ENCODE data around the gene GALNT6.

The GALNT6 gene

DNA sequence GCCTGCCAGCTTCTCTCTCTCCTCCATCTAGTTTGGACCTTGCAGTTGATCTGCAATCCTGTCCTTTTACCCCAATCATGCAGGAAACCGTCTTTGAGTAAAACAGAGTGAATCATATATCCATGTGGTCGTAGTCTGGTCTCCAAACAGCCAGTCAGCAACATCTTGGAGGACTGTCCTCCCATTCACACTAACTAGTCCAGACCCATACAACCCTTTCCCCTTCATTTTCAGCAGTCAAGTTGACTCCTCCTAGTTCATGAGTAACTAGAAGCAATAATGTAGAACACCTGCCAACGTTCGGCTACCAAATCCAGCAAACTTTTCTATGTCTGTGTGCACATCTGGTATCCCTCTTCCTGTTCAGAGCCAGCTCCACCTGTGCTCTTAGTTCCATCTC lies 56.4 kb downstream of the GALNT6 start:
- no peak for TF ChIP-seq JUND (IDR thresholded peaks at IDR 0.05; ENCODE audit: low read depth)
- in situ Hi-C loops (cut with HindIII; ENCODE audit: low pct_unique_long_range_greater_than_20kb, low sequenced_read_pairs), result no loop called here

GRCh38 chr12:51333536-51333935 lies 57.7 kb downstream of the GALNT6 start:
- in situ Hi-C loops (cut with HindIII; ENCODE audit: low pct_unique_long_range_greater_than_20kb, low sequenced_read_pairs), result no loop called here
- DNase-seq (ENCODE audit: low read depth in 1 of 2, low spot score in 1 of 2), result no peak
- TF ChIP-seq JUND (IDR thresholded peaks at IDR 0.05; ENCODE audit: low read depth), result no peak

More for the DNA sequence above, 56.4 kb downstream of the GALNT6 start:
- no peak for DNase-seq (ENCODE audit: low read depth in 1 of 2, low spot score in 1 of 2)

DNA sequence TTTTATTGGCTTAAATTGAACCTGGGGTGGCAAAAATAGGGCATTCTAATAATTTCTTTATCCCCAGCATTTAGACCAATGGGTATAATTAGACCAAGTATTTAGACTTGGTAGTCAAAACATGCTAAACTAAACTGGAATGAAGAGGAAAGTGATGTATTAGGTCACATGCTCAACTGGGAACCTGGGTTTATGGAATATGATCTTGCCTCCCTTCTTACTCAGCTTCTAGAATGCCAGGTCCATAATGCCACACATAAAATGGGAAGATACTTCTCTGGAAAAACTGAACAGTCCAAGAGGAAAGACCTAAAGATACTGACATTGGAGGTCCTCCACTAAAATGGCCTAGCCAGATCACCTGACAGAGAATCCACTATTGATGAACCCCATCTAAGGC lies 61.0 kb downstream of the GALNT6 start:
- DNase-seq (ENCODE audit: low read depth in 1 of 2, low spot score in 1 of 2), result no peak
- in situ Hi-C loops (cut with HindIII; ENCODE audit: low pct_unique_long_range_greater_than_20kb, low sequenced_read_pairs), result no loop called here
- TF ChIP-seq JUND (IDR thresholded peaks at IDR 0.05; ENCODE audit: low read depth), result no peak

DNA sequence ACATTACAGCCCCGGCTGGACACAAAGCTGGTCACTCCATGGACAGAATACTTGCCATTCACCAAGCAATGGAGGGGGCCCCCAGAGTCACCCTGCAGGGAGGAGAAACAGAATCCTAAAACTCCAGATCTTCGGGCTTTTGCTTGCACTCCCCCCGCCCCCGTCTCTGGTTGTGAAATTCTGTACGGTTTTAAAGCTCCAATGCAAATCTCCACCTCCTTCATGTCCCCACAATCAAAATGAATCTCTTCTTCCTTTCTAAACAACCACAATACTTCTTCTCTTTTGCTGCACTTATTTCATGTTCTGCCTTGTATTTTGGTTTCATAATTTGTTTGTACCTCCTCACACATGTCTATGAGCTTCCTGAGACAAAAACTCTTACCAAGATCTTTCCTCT lies 61.5 kb downstream of the GALNT6 start:
- no peak for TF ChIP-seq JUND (IDR thresholded peaks at IDR 0.05; ENCODE audit: low read depth)
- DNase-seq (ENCODE audit: low read depth in 1 of 2, low spot score in 1 of 2), result no peak
- in situ Hi-C loops (cut with HindIII; ENCODE audit: low pct_unique_long_range_greater_than_20kb, low sequenced_read_pairs), result no loop called here

- DNase-seq (ENCODE audit: low read depth in 1 of 2, low spot score in 1 of 2), result no peak
- in situ Hi-C loops (cut with HindIII; ENCODE audit: low pct_unique_long_range_greater_than_20kb, low sequenced_read_pairs), result no loop called here
- TF ChIP-seq JUND (IDR thresholded peaks at IDR 0.05; ENCODE audit: low read depth), result no peak
These were observed 62.6 kb downstream of the GALNT6 start for GRCh38 chr12:51328587-51328986.

GRCh38 chr12:51326698-51327439 lies 64.3 kb downstream of the GALNT6 start:
- in situ Hi-C loops (cut with HindIII; ENCODE audit: low pct_unique_long_range_greater_than_20kb, low sequenced_read_pairs), result no loop called here
- no peak for TF ChIP-seq JUND (IDR thresholded peaks at IDR 0.05; ENCODE audit: low read depth)
- peak in 1 of 2 experiments; percentile 34 for DNase-seq (ENCODE audit: low read depth in 1 of 2, low spot score in 1 of 2)

GRCh38 chr12:51324953-51325352 lies 66.3 kb downstream of the GALNT6 start:
- no peak for TF ChIP-seq JUND (IDR thresholded peaks at IDR 0.05; ENCODE audit: low read depth)
- no peak for DNase-seq (ENCODE audit: low read depth in 1 of 2, low spot score in 1 of 2)
- in situ Hi-C loops (cut with HindIII; ENCODE audit: low pct_unique_long_range_greater_than_20kb, low sequenced_read_pairs), result no loop called here

- DNase-seq (ENCODE audit: low read depth in 1 of 2, low spot score in 1 of 2), result no peak
- in situ Hi-C loops (cut with HindIII; ENCODE audit: low pct_unique_long_range_greater_than_20kb, low sequenced_read_pairs), result no loop called here
- TF ChIP-seq JUND (IDR thresholded peaks at IDR 0.05; ENCODE audit: low read depth), result no peak
These were observed 67.0 kb downstream of the GALNT6 start, which contains the start of gene BIN2 for GRCh38 chr12:51323966-51324895. TSS of gene BIN2 (minus strand) at chr12:51324174. CDS start at chr12:51324102, 72 bp downstream.

DNA sequence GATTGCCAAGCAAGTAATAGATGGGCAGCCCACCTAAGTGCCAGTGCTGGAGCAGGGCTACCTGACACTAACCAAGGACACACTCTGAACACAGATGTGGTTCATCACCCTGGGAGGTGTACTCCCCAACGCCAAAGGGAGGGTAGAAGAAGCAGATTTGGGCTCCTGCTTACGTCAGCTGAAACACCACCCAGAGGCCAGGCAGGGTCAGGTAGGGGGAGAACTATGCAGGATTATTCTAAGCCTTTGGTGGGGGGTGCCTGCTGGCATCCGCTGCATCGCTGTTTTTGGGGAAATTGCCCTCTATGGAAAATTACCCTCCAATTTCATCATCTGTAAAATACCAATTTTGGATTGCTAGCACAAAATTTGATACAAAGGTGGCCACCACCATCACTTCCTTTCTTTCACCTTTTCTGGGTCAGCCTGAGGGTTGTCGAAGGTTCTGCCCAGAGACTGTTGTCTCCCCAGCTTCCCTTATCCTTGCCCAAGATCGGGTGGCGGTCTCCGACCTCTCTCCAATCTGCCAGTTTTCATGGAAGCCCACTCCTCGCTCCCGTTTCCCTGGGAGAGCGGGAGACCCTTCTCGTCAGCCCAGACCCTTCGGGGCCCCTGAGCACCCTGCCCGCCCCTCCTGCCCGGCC lies 67.8 kb downstream of the GALNT6 start:
- DNase-seq (ENCODE audit: low read depth in 1 of 2, low spot score in 1 of 2), result no peak
- no peak for TF ChIP-seq JUND (IDR thresholded peaks at IDR 0.05; ENCODE audit: low read depth)
- in situ Hi-C loops (cut with HindIII; ENCODE audit: low pct_unique_long_range_greater_than_20kb, low sequenced_read_pairs), result no loop called here

DNA sequence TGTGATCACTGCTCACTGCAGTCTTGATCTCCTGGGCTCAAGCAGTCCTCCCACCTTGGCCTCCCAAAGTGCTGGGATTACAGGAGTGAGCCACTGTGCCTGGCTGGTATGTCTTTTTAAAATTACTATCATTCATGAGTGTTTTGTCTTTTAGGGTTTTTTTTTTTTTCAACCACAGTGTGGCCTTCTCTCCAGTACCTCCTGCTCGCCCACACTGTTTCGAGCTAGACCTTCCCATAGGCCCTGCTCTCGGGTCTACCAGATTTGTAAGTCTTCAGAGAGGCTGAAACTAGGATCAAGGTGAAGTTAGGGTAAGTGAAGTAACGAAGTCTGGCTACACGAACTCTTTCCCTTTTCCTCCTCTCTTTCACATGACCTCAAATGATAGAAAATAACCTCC lies 68.8 kb downstream of the GALNT6 start:
- in situ Hi-C loops (cut with HindIII; ENCODE audit: low pct_unique_long_range_greater_than_20kb, low sequenced_read_pairs), result no loop called here
- TF ChIP-seq JUND (IDR thresholded peaks at IDR 0.05; ENCODE audit: low read depth), result no peak
- no peak for DNase-seq (ENCODE audit: low read depth in 1 of 2, low spot score in 1 of 2)

- DNase-seq (ENCODE audit: low read depth in 1 of 2, low spot score in 1 of 2), result peak; percentile 65 to 85
- in situ Hi-C loops (cut with HindIII; ENCODE audit: low pct_unique_long_range_greater_than_20kb, low sequenced_read_pairs), result no loop called here
These were observed 69.3 kb downstream of the GALNT6 start for GRCh38 chr12:51321882-51322281.

GRCh38 chr12:51320695-51321320 lies 70.4 kb downstream of the GALNT6 start:
- TF ChIP-seq JUND (IDR thresholded peaks at IDR 0.05; ENCODE audit: low read depth), result no peak
- in situ Hi-C loops (cut with HindIII; ENCODE audit: low pct_unique_long_range_greater_than_20kb, low sequenced_read_pairs), result no loop called here
- DNase-seq (ENCODE audit: low read depth in 1 of 2, low spot score in 1 of 2), result peak in 1 of 2 experiments; percentile 47

More at GRCh38 chr12:51321882-51322281, 69.3 kb downstream of the GALNT6 start:
- no peak for TF ChIP-seq JUND (IDR thresholded peaks at IDR 0.05; ENCODE audit: low read depth)
